ENCODE results near the gene MRC1.

DNA sequence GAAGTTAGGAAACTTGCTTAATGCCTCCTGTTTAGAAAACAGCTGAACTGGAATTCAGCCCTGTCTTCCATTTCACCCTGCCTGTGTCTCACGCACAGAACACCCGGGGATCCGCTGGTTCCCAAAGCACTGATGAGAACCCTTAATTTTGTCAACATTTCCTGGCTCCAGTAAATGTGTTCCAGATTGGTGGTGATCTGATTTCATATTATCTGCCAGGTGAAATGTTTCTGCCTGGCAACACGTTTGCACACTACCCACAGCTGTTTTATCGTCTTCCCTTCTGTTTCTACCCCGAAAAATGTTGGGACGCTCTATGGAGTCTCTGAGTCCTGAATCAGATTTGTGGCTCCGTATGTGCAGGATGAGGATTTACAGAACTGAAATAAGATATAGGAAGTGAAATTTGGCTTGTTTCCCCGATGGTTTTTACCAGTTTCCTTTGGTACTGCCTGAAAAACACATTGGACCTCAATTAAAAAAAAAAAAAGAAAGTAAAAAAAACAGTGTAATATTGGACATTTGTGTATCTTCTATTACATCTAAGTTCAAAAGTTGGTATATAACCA is 29.0 kb downstream of the MRC1 start:
- TF ChIP-seq, protein P1, sequence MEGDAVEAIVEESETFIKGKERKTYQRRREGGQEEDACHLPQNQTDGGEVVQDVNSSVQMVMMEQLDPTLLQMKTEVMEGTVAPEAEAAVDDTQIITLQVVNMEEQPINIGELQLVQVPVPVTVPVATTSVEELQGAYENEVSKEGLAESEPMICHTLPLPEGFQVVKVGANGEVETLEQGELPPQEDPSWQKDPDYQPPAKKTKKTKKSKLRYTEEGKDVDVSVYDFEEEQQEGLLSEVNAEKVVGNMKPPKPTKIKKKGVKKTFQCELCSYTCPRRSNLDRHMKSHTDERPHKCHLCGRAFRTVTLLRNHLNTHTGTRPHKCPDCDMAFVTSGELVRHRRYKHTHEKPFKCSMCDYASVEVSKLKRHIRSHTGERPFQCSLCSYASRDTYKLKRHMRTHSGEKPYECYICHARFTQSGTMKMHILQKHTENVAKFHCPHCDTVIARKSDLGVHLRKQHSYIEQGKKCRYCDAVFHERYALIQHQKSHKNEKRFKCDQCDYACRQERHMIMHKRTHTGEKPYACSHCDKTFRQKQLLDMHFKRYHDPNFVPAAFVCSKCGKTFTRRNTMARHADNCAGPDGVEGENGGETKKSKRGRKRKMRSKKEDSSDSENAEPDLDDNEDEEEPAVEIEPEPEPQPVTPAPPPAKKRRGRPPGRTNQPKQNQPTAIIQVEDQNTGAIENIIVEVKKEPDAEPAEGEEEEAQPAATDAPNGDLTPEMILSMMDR (conservative IDR thresholded peaks at IDR 0.05; ENCODE audit: low read length) = no peak
- no peak for TF ChIP-seq EZH2phosphoT487 (IDR thresholded peaks at IDR 0.05; ENCODE audit: borderline replicate concordance)

Measured in Loucy (cell line).